HuH-7.5 (cell line): ENCODE data around the gene ALKBH5.

ENCODE experiments used
- DNase-seq: peaks from one replicate; pipeline ENCODE4 v3.0.0; 2011; ENCODE audit warnings: low spot score

ALKBH5 gene

GRCh38 chr17:18183334-18184142, at the start of gene ALKBH5:
TSS of gene ALKBH5 (plus strand) at chr17:18183828. CDS start at chr17:18184244, 416 bp downstream.
- peak; percentile 97 for DNase-seq

- no peak for DNase-seq
These were observed 47.3 kb upstream of the ALKBH5 start for GRCh38 chr17:18136357-18136756.

GRCh38 chr17:18138065-18138749, 45.4 kb upstream of the ALKBH5 start:
- no peak for DNase-seq

DNA sequence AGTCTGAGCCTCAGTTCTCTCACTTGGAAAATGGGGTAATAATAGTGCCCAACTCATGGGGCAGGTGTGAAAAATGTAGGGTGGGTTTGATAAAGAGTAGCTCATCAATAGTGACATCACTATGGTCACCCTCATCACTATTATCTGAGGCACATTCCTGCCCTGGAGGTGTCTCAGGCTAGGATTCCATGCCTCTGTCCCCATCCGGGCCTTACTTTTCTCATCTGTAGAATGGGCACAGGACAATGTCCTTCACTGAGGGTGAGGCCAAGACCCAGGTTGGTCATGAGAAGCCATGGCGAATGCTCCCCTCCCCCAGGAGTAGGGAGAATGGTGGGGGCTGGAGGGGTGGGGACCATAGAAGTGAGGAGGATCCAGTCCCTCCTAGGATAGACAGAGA, 44.5 kb upstream of the ALKBH5 start:
- no peak for DNase-seq

DNA sequence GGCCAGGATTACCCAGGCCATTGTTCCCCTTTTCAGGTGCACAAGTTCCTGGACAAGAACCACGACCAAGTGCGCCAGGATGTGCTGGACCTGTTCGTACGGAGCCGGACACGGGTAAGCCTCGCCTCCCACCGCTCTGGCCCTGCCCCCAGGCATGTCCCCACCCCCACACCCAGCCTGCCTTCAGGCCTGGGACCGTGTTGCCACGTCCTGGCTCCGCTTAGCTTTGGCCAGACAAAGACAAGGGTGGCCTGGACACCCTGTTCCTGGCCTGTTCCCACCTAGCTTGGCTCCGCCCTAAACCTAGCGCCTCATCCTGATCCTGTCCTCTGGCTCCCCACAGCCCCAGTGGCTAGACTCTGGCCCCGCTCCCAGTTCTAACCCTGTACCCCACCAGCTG, 44.1 kb upstream of the ALKBH5 start:
- DNase-seq: no peak

- no peak for DNase-seq
These were observed 43.7 kb upstream of the ALKBH5 start for GRCh38 chr17:18139949-18140348.

DNA sequence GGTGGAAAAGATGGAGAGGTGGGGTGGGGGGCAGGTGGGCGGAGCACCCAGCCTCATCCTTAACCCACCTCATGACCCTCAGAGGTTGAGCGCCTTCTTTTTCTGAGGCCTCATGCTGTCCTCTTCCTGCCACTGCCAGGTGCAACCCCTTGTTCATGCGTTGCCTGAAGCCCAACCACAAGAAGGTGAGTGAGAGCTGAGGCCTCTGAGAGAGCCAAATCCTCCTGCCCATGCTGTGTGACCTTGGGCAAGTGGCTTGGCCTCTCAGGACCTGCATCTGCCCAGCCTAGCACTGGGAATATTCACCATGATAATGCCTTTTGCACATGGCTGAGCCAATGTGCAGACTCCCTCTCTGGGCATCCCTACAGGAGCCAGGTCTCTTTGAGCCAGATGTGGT, 43.0 kb upstream of the ALKBH5 start:
- DNase-seq: no peak

- no peak for DNase-seq
These were observed 42.3 kb upstream of the ALKBH5 start for GRCh38 chr17:18141210-18141803.

DNA sequence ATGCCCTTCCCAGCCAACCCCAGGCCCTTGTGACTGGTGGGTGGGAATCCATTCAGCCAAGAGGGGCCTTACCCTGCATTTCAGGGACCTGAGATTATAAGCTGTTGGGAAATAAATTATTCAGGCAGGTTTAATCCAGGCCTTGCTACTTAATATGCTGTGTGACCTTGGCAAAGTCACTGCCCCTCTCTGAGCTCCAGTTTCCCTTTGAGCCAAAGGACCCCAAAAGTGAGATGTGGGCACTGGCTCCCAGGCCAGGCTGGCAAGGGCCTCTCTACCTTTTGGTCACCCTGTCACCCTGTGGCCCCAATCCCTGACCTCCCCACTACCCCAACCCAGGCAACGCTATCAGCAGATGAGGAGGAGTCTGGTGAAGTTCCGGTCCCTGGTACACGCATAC, 41.2 kb upstream of the ALKBH5 start:
- DNase-seq: no peak

DNA sequence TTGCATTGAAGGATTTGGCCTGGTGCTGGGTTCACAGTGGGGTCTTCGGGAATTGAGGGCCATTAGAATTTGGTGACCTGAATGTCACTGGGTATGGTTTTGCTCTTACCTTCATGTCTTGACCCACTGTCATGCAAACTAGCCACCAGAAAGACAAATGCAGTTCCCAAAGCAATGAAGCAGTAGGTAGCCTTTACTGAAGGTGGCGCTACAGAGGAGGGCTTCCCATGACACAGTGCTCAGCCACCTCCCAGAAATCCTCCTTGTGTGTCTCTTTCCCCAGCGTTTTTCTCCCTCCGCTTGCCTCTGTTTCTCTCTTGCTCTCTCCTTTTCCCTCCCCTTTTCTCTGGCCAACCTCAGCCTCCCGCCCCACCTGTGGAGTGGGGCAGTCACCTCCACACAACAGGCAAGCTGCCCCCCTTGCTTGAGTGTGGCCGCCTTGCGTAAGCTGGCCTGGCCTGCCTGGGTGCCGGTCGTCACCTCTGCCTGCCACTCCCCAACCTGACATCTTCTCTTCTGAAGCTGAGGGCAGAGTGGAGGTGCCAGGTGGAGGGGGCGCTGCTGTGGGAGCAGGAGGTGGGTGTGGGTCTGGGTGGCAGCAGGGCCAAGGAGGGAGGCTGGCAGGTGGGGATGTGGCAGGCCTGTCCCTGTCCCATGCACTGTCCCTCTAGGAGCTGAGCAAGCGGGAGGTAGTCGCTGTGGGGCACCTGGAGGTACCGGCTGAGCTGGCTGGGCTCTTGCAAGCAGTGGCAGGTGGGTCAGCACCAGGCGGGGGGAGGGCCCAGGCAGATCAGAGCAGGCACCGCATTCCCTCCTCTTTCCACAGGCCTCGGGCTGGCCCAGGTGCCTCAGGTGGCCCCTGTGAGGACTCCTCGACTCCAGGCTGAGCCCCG, 40.3 kb upstream of the ALKBH5 start:
- DNase-seq: no peak

DNA sequence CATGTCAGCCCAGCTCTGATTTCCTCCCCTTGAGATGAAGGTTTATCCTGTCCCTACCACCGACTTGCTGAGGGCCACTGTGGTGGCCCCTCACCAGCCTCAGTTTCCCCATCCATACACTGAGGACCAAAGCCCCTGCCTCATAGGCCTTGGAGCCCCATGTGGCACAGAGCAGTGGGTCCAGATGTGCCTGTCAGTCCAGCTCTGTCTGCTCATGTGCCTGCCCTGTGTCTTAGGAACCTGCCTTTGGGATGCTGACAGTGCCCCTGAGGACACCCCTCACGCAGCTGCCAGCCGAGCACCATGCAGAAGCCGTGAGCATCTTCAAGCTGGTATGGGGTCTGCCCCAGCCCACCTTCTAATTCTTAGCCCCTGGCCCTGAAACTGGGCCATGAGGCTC, 39.4 kb upstream of the ALKBH5 start:
- DNase-seq: no peak

DNA sequence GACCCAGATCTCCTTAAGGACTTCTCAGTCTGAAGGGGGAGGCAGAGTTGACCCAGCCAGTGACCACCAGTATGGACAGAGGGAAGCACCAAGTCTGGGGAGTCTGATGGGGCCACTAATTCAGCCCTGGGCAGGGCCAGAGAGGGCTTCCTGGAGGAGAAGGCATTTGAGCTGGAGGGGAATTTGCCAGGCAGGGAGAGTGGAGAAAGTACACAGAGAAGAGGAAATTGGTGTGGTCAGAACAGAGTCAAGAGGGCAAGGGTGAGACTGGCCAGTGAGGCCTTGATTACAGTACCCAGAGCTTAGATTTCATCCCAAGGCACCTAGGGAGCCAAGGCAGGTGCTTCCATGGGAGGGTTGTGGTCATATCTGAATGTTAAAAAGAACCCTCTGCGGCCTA, 38.8 kb upstream of the ALKBH5 start:
- no peak for DNase-seq

DNA sequence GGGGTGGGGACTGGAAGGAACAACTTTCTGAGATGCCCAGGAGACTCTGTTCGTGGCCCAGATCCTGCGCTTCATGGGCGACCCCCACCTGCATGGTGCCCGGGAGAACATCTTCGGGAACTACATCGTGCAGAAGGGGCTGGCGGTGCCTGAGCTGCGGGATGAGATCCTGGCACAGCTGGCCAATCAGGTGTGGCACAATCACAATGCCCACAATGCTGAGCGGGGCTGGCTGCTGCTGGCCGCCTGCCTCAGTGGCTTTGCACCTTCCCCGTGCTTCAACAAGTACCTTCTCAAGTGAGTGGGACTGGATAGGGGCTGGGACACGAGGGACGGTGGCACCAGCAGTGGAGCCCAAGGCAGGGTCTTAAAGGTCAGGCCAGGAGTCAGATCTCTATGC, 37.8 kb upstream of the ALKBH5 start:
- no peak for DNase-seq

DNA sequence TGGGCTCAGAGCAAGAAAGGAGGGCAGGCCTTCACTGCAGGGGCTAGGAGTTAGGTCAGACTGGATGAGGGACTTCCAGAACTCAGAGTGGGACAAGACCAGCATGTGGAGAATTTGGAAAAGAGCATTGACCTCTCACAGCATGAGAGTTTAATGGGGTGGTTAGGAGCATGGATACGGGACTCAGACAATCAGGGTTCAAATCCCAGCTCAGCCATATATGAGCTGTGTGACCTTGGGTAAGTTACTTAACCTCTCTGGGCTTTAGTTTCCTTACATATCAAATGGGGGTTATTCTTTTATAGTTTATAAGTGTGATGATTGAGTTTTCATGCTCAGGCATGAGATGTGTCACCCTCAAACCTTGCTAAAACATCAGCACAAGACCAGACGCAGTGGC, 37.4 kb upstream of the ALKBH5 start:
- no peak for DNase-seq

GRCh38 chr17:18146980-18147379, 36.6 kb upstream of the ALKBH5 start:
- DNase-seq: no peak

DNA sequence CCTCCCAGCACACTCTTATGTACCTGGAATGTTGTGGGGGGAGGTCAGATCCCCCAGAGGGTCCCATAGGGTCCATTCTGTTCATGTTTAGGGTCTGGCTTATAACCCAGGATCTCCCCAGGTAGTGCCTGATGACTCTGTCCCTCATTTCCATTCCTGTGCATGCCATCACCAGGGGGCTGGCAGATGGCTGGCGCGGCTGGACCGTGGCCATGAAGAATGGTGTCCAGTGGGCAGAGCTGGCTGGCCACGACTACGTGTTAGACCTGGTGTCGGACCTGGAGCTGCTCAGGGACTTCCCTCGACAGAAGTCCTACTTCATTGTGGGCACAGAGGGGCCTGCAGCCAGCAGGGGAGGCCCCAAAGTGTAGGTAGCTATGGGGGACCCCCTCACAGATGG, 35.0 kb upstream of the ALKBH5 start:
- DNase-seq: no peak

DNA sequence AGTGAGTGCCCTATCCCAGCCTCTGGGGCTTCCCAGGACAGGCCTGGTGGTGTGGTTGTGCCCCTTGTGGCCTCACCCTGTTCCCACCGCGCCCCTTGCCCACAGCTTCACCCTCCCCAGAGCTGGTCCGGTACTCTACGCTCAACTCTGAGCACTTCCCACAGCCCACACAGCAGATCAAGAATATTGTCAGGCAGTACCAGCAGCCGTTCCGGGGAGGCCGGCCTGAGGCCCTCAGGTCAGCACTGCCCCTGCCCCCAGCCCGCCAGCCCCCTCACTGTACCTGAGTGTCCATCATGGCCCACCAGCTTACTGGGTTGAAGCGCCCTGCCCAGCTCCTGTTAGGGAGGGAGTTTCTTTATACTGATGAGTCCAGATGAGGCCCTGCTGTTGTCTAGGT, 32.3 kb upstream of the ALKBH5 start:
- no peak for DNase-seq

DNA sequence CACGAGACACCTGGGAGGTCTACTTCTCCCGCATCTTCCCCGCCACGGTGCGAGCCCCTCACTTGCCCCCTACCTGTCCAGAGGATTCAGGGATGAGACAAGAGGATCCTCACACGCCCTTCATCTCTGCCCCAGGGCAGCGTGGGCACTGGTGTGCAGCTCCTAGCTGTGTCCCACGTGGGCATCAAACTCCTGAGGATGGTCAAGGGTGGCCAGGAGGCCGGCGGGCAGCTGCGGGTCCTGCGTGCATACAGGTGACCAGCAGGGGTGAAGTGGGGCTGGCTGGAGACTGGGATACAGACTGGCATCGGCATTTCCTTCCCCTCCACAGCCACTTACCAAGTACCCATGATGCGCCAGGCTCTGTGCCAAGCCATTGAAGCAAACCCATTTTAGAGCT, 28.4 kb upstream of the ALKBH5 start:
- no peak for DNase-seq

GRCh38 chr17:18156171-18156975, 27.3 kb upstream of the ALKBH5 start:
- DNase-seq: no peak

GRCh38 chr17:18156976-18157280, 26.7 kb upstream of the ALKBH5 start:
- DNase-seq: no peak

GRCh38 chr17:18157354-18157985, 26.2 kb upstream of the ALKBH5 start:
- DNase-seq: no peak
